GM12872 (cell line): ENCODE data around the gene ZNF804B.

ENCODE experiments used
- TF ChIP-seq, protein P1 (sequence below): IDR thresholded peaks from 3 replicates; pipeline ENCODE4 v1.5.1; 2011; ENCODE audit warnings: low read depth, mild to moderate bottlenecking, low read length, moderate library complexity; ENCODE audit not compliant: insufficient read depth

The ZNF804B gene

DNA sequence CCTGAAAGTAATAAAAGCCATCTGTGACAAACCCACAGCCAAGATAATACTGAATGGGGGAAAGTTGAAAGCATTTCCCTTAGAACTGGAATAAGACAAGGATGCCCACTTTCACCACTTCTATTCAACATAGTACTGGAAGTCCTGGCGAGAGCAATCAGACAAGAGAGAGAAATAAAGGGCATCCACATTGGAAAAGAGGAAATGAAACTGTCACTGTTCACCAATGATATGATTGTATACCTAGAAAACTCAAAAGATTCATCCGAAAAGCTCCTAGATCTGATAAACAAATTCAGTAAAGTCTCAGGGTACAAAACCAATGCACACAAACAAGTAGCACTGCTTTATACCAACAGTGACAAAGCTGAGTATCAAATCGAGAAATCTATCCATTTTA lies 617.7 kb downstream of the ZNF804B start:
- TF ChIP-seq, protein P1, sequence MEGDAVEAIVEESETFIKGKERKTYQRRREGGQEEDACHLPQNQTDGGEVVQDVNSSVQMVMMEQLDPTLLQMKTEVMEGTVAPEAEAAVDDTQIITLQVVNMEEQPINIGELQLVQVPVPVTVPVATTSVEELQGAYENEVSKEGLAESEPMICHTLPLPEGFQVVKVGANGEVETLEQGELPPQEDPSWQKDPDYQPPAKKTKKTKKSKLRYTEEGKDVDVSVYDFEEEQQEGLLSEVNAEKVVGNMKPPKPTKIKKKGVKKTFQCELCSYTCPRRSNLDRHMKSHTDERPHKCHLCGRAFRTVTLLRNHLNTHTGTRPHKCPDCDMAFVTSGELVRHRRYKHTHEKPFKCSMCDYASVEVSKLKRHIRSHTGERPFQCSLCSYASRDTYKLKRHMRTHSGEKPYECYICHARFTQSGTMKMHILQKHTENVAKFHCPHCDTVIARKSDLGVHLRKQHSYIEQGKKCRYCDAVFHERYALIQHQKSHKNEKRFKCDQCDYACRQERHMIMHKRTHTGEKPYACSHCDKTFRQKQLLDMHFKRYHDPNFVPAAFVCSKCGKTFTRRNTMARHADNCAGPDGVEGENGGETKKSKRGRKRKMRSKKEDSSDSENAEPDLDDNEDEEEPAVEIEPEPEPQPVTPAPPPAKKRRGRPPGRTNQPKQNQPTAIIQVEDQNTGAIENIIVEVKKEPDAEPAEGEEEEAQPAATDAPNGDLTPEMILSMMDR = no peak

DNA sequence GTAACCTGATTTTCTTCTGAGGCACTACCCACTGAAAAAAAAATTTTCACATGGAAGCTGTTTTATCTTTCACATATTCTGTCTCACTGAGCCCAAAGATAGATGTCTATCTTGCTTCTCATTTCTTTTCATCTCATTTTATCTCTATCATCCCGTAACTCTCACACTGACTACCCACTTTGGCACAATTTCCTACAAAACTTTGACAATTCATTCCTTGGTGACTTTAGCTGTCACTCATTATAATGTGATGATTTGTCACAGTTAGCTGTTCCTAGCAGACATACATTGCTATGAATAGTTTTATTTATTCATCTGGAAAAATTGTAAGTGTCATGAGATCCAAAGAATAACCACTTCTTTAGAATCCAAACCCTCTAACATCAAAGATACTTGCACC lies 625.9 kb downstream of the ZNF804B start:
- TF ChIP-seq, protein P1 = no peak
